Ammon's horn (tissue), 1 donor: ENCODE measurements around the gene SDK1.
"Not testable (repeated sequence)": the region's sequence is repeated elsewhere in the genome, so short reads cannot be mapped to it uniquely, and the experiment has no call there.

ENCODE experiments used
- DNase-seq: peaks from one replicate; pipeline ENCODE4 v3.0.0-alpha.2; 2016; ENCODE audit warnings: low spot score

SDK1 gene

GRCh38 chr7:3655635-3656034 is 354.6 kb downstream of the SDK1 start:
- no peak for DNase-seq

DNA sequence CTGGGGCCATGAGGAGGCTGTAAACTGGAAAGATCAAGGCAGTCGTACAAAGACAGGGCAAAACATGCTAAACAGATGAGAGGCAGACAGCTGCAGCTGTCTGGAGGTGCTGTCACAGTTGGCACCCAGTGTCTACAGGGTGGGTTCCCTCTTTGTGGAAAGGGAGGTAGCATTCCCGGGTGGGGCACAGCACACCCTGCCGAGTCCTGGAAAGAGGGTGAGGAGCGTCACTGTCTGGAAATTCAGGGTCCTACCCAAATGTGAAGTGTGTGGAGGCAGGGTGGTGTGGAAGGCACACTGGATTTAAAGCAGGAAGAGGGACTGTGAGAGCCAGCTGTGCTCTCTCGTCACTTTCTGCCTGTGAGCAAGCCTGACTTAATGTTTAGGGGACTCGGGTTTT is 356.2 kb downstream of the SDK1 start:
- DNase-seq = no peak

GRCh38 chr7:3668743-3669142 is 367.7 kb downstream of the SDK1 start:
- no peak for DNase-seq

- no peak for DNase-seq
Measured at GRCh38 chr7:3670898-3671297, 369.8 kb downstream of the SDK1 start.

DNA sequence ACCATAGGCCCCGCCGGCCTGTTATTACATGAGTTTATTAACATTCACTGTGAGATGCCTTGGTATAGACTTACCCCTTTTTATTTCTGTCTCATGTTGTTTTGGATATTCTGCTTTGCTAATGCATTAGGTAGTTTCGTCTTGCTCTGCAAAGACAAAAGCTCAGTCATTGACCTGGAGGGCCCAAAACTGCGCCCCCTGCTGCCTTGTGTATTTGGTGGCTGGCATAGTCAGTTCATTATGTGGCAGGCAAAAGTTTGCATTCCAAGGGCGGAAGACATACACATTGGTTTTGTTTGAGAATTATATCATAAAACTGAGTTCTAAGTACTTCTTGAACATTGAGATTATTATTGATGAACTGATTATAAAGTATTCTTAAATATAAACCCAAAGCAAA is 372.5 kb downstream of the SDK1 start:
- DNase-seq = peak; percentile 11

GRCh38 chr7:3678314-3678810 is 377.3 kb downstream of the SDK1 start:
- no peak for DNase-seq

DNA sequence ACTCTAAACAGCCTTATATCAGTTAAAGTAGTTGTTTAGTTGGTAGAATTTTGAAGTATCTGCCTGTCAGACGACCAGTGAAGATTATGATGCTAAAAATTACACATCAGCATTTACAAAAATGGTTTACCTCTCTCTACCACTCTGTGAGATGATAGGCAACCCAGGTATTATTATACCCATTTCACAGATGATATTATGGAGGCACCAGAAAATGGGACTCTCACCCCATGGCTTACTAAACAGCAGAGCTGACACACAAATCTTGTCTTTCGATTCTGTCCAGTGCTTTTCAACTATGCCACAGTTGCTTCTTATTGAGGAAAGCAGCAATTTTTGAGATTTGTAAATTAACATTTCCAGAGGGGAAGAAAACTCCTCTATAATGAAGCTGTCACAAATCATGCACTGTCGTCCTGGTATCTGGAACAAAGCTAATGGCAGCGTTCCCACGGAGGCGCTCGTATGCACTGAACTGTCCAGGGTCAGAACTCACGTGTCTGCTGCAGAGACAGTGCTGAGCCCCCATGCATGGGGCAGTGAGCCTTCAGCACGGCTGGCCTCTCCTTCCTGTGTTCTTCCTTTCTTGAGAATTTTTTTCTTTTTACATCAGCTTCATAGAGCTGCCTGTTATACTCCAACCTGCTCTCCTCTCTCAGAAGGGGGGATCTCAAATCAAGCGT is 381.1 kb downstream of the SDK1 start:
- DNase-seq = peak; percentile 8

DNA sequence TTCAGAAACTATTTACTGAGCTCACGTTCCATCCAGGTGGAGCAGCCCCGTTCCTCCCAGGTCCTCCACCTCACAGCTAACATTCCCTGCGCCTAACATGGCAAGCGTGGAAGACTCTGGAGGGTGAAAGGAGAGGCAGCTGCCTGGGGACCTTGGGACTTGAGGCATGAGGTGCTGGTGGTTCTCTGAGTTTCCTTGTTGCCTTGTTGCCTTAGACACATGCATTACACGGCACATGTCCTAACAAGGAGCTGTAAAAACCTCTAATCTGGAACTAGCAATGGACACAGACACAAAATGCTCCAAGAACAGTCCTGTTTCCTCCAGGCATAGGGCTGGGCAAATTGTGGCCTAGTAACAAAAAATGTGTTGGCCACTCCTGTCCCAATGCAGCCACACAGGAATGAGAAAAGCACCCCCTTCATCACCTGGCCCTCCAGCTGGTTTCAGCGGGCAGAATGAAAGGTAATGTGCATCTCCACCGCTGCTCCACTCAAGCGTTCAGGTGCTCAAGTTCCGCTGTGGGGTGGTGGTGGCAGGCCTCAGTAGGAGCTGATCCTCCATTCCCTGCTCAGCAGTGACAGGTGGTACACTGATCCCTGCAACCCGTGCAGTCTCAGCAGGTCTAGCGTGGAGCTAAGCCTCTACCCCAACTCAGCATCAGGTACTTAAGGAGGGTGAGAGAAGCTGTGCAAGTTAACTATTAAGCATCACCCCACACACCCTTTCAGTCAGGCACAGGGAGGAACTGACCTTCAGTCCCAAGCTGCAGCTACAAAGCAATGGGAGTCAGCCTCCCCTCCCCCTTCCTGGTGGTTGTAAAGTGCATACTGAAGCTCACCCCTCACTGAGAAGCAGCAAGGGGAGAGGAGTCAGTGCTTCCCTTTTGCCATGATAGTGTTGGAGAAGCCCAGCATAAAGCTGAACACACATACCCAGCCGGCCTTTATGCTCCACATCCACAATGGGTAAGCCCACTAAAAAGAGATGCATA is 382.8 kb downstream of the SDK1 start:
- no peak for DNase-seq

- DNase-seq = no peak
Measured at GRCh38 chr7:3688071-3688470, 387.0 kb downstream of the SDK1 start.

DNA sequence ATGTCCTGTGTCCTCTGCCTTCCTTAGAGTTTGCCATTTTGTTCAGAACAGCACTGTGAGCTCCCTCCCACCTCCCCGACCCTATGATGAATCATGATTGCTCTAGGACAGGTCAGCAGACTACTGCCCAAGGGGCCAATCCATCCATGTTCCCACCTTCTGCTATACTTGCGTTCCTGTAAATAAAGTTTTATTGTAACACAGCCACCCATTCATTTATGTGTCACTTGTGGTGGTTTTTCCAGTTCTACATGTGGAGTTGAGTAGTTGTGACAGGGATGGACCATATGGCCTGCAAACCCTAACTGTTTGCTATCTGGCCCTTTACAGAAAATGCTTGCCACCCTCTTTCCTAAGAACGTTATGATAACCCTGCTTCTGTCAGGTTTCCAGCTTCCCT is 387.8 kb downstream of the SDK1 start:
- DNase-seq = no peak

DNA sequence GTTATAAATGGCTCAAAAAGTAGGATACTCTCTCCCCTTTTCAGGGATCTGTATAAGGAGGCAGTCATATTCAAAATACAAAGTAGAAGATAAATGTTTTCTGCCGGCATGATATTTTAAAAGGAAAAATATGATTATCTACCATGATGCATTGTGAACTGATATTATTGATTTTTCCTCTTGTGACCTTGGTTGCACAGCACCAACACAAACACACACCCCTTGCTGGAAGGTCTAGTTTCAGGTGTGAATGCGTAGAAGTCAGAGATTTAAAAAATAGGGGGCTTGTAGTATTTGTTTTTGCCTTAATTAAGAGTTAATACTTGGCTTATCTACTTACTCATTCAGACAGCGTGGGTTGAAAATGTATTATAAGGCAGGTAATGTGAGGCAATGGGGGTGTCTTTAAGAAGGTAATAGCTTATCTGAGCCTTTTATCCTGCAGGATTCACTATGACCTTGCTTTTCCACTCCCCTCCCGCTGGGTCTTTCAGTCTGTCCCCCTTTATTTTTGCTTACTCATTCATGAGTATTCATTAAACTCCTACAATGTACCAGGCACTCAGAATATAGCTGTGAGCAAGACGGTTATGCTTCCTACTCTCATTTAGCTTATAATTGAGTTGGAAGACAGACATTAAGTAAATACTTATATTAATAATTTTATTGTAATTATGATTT is 390.6 kb downstream of the SDK1 start:
- DNase-seq = no peak

- DNase-seq = no peak
Measured at GRCh38 chr7:3695602-3696001, 394.6 kb downstream of the SDK1 start.

GRCh38 chr7:3696113-3696512 is 395.1 kb downstream of the SDK1 start:
- no peak for DNase-seq

DNA sequence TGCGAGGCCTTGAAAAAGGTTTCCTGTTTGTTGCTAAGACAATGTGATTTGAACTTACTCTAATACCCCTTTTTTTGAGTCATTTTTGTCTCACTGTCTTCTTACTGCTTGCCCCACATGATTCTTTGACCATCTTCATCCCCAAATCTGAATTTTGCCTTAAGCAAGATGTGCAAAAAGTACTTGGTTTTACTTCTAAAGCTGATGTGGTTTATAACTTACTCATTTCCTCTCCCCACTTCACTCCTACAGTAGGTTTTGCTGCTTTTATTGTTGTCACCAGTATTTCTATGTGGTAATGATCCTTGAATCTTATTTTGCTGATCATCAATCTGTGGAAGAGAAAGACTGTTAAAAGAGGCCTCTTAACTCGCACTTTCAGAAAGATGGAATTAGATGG is 396.4 kb downstream of the SDK1 start:
- DNase-seq = no peak

GRCh38 chr7:3705258-3705657 is 404.2 kb downstream of the SDK1 start:
- DNase-seq = no peak

GRCh38 chr7:3706091-3706490 is 405.0 kb downstream of the SDK1 start:
- DNase-seq = not testable (repeated sequence)

DNA sequence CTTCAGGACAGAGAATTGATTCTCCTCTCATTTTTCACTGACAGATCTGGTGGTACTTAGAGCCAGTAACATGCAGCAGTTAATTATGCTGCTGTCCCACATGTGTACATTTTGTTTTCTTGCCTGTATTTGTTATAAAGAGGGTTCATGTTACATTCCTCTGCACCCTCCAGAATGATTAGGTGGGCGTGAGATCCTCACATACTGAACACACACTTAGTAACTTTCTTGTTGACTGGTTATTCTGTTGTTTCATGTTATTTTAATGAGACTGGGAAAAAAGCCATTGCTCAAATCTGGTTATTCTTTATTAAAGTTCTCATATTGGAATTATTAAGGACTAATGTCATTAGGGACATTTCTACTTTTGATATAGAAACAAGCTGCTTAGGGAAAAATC is 409.1 kb downstream of the SDK1 start:
- no peak for DNase-seq

- no peak for DNase-seq
Measured at GRCh38 chr7:3710531-3710930, 409.5 kb downstream of the SDK1 start.

DNA sequence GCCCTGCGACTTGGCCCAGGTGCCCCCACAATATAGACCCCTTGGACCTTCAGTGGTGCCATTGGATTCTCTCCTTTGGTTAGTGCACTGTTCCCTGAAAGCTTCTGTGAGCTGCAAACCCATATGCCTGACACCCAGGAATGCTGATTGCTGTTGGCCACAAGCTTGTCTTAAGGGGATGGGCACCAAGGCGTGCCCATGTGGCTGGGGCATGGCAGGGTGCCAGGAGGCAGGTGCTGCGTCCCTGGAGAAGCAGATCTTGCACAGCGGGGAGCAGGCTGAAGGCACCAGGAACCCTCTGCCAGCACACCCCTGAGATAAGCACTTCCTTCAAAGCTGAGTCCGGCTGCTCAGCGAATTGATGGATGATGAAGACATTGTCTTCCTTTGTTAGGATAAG is 411.8 kb downstream of the SDK1 start:
- no peak for DNase-seq

- DNase-seq = peak; percentile 36
Measured at GRCh38 chr7:3721422-3721821, 420.4 kb downstream of the SDK1 start.

- DNase-seq = peak; percentile 46
Measured at GRCh38 chr7:3722396-3722922, 421.4 kb downstream of the SDK1 start.
